ENCODE measurements around the gene MBD3L1. TPM values are rescaled to one million over a fixed set of nuclear protein-coding genes. Genes with fewer than 3 reads are reported as not detected.

Gene MBD3L1
- total and polyA plus RNA-seq, 9 of the 15 experiments (the other 6 are each of a cell fraction or from before 2014, with no cell fraction given): not detected

- TF ChIP-seq ATF3 (IDR thresholded peaks at IDR 0.05) (no peak), ATF3 (CRISPR knock-in tag; conservative IDR thresholded peaks at IDR 0.05) (no peak), CBFA2T3 (IDR thresholded peaks at IDR 0.05) (no peak), ZNF12 (CRISPR knock-in tag; IDR thresholded peaks at IDR 0.05) (no peak), NFXL1 (CRISPR knock-in tag; IDR thresholded peaks at IDR 0.05) (no peak), ZNF695 (CRISPR knock-in tag; IDR thresholded peaks at IDR 0.05) (no peak), MAZ (CRISPR knock-in tag; conservative IDR thresholded peaks at IDR 0.05 in 1 of 2, IDR thresholded peaks at IDR 0.05 in 1 of 2) (no peak)
These were observed 11.9 kb upstream of the MBD3L1 start (continued) for GRCh38 chr19:8820234-8820633.

GRCh38 chr19:8821748-8822241 lies 10.4 kb upstream of the MBD3L1 start:
- Histone ChIP-seq H3K27me3 (ENCODE audit: control insufficient read depth in 2 of 2, insufficient read depth in 2 of 2, low read length in 2 of 2) (no peaks in the 10 kb centered on the region), H3K9ac (ENCODE audit: insufficient read depth in 1 of 2, low read depth in 2 of 2, low read length in 2 of 2) (no peak overlapping the region), H3K36me3 (ENCODE audit: control insufficient read depth, insufficient read depth, low read length) (peaks cover 63% of the 10 kb centered on the region), H3K4me1 (replicated peaks in 1 of 2; ENCODE audit: control insufficient read depth in 2 of 2, insufficient read depth in 2 of 2, low read length in 2 of 2) (no peaks in the 10 kb centered on the region), H3K9me3 (replicated peaks; ENCODE audit: control insufficient read depth, insufficient read depth, low read depth, low read length) (no peaks in the 10 kb centered on the region), H3K9me1 (ENCODE audit: control insufficient read depth, insufficient read depth, low read length) (no peaks in the 10 kb centered on the region), H3K79me2 (ENCODE audit: control insufficient read depth, insufficient read depth, low read length) (no peaks in the 10 kb centered on the region), H3K27ac (ENCODE audit: extremely low read depth, low read depth, low read length) (no peak overlapping the region), H3K4me2 (ENCODE audit: insufficient read depth, low read length) (no peak overlapping the region), H3K4me3 (no peak overlapping the region), H2AFZ (ENCODE audit: low read depth, low read length) (no peak overlapping the region), H4K20me1 (replicated peaks; ENCODE audit: control insufficient read depth, insufficient read depth, low read length) (no peaks in the 10 kb centered on the region)
- FAIRE-seq: no peak
- no peak for ATAC-seq
- no peak for TF ChIP-seq CEBPG (CRISPR knock-in tag; IDR thresholded peaks at IDR 0.05)
- no peak for TF ChIP-seq CEBPG (tag; conservative IDR thresholded peaks at IDR 0.05 in 1 of 2, IDR thresholded peaks at IDR 0.05 in 1 of 2)
- TF ChIP-seq ZNF133 (CRISPR knock-in tag; IDR thresholded peaks at IDR 0.05): no peak
- TF ChIP-seq ZNF217 (CRISPR knock-in tag; IDR thresholded peaks at IDR 0.05): no peak
- TF ChIP-seq, protein P1, sequence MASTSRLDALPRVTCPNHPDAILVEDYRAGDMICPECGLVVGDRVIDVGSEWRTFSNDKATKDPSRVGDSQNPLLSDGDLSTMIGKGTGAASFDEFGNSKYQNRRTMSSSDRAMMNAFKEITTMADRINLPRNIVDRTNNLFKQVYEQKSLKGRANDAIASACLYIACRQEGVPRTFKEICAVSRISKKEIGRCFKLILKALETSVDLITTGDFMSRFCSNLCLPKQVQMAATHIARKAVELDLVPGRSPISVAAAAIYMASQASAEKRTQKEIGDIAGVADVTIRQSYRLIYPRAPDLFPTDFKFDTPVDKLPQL (IDR thresholded peaks at IDR 0.05; ENCODE audit: extremely low read depth, insufficient read length): no peak
- no peak for TF ChIP-seq ZBTB8A (IDR thresholded peaks at IDR 0.05; ENCODE audit: partially characterized antibody)
- TF ChIP-seq, protein P2, sequence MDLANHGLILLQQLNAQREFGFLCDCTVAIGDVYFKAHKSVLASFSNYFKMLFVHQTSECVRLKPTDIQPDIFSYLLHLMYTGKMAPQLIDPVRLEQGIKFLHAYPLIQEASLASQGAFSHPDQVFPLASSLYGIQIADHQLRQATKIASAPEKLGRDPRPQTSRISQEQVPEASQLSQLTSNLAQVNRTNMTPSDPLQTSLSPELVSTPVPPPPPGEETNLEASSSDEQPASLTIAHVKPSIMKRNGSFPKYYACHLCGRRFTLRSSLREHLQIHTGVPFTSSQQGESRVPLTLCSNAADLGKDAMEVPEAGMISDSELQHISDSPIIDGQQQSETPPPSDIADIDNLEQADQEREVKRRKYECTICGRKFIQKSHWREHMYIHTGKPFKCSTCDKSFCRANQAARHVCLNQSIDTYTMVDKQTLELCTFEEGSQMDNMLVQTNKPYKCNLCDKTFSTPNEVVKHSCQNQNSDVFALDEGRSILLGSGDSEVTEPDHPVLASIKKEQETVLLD (IDR thresholded peaks at IDR 0.05): no peak
- no peak for TF ChIP-seq ZNF444 (CRISPR knock-in tag; IDR thresholded peaks at IDR 0.05)
- TF ChIP-seq KDM1A (IDR thresholded peaks at IDR 0.05): no peak
- no peak for TF ChIP-seq ZFP1 (CRISPR knock-in tag; IDR thresholded peaks at IDR 0.05)
- no peak for TF ChIP-seq POLR3A (IDR thresholded peaks at IDR 0.05; ENCODE audit: borderline replicate concordance, extremely low read depth, insufficient read depth, insufficient read length)
- no peak for TF ChIP-seq LARP7 (IDR thresholded peaks at IDR 0.05)
- TF ChIP-seq HCFC1 (IDR thresholded peaks at IDR 0.05; ENCODE audit: low read depth, low read length): no peak
- no peak for TF ChIP-seq ADNP (tag; IDR thresholded peaks at IDR 0.05)
- intact Hi-C loops (cut with micrococcal nuclease): no loop called here
- ChIA-PET POLR2A (interaction anchor here (1.1 kb wide), 1 partner anchor 9 kb away, joined by 4 read pairs; no protein-coding TSS in a partner anchor), CTCF (ENCODE audit: low intra/inter-chr PET ratio) (no interaction called here)
- WGBS (ENCODE audit: insufficient coverage, low coverage, missing lambda C conversion rate): 86% methylated on average over 5 of the region's 5 CpGs
- in situ Hi-C loops (cut with MboI): no loop called here
- no TSS peak for BruUV-seq (replicated peaks)
- DNase-seq (ENCODE audit: extremely low read depth in 1 of 4, low spot score in 3 of 4): no peak
